Measurements from ENCODE around the gene BECN2.

BECN2 gene

GRCh38 chr1:241932845-241933244, 24.7 kb upstream of the BECN2 start:
- no peak overlapping the region for H3K4me3 ChIP-seq (ENCODE audit: low read depth, low read length)
- TF ChIP-seq CTCF (IDR thresholded peaks at IDR 0.05; ENCODE audit: low read depth, low read length), result no peak

- no peak overlapping the region for H3K4me3 ChIP-seq (ENCODE audit: low read depth, low read length)
- TF ChIP-seq CTCF (IDR thresholded peaks at IDR 0.05; ENCODE audit: low read depth, low read length), result no peak
Observed at GRCh38 chr1:241934201-241934848, 23.2 kb upstream of the BECN2 start.

GRCh38 chr1:241934866-241935265, 22.7 kb upstream of the BECN2 start:
- TF ChIP-seq CTCF (IDR thresholded peaks at IDR 0.05; ENCODE audit: low read depth, low read length), result no peak
- H3K4me3 ChIP-seq (ENCODE audit: low read depth, low read length), result no peak overlapping the region

GRCh38 chr1:241939798-241940197, 17.8 kb upstream of the BECN2 start:
- H3K4me3 ChIP-seq (ENCODE audit: low read depth, low read length), result no peak overlapping the region

GRCh38 chr1:241942738-241943137, 14.8 kb upstream of the BECN2 start:
- no peak overlapping the region for H3K4me3 ChIP-seq (ENCODE audit: low read depth, low read length)
- TF ChIP-seq CTCF (IDR thresholded peaks at IDR 0.05; ENCODE audit: low read depth, low read length), result no peak

More at GRCh38 chr1:241939798-241940197, 17.8 kb upstream of the BECN2 start:
- TF ChIP-seq CTCF (IDR thresholded peaks at IDR 0.05; ENCODE audit: low read depth, low read length), result no peak

GRCh38 chr1:241944300-241944699, 13.3 kb upstream of the BECN2 start:
- H3K4me3 ChIP-seq (ENCODE audit: low read depth, low read length), result no peak overlapping the region

More at GRCh38 chr1:241944300-241944699, 13.3 kb upstream of the BECN2 start:
- TF ChIP-seq CTCF (IDR thresholded peaks at IDR 0.05; ENCODE audit: low read depth, low read length), result no peak
